ENCODE measurements around the gene ELMOD1.
A peak's percentile ranks its signal among the peaks of the same experiment; 100 is the strongest.

Gene ELMOD1

DNA sequence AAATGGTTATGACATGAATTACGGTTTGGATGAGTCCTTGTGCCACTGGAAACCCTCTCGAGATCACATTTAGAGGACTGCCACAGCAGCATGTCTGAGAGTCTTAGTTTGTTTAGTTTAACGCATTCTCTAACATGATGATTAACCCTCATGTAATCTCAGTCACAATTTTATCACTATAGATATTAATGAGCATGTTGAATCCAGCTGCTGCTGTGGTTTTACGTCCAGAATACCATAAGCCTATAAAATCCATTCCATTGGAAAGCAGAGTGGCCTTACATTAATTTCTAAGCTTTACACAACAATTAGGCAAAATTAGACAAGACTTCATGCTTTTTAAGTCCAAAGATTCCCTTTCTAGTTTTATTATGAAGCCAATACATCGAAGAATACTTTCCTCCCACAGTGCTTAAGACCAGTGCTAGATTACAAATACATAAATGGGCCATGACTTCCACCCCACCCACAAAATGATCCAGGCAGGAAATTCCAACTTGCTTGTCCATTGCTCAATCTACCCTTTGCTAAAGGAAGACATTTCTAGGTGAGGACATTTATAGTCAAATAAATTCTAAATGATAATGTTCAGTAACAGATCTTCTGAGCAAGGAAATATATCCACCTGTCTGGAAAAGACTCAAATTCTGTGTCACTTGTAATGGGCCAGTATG, 3.5 kb upstream of the ELMOD1 start:
- DNase-seq = no peak

DNA sequence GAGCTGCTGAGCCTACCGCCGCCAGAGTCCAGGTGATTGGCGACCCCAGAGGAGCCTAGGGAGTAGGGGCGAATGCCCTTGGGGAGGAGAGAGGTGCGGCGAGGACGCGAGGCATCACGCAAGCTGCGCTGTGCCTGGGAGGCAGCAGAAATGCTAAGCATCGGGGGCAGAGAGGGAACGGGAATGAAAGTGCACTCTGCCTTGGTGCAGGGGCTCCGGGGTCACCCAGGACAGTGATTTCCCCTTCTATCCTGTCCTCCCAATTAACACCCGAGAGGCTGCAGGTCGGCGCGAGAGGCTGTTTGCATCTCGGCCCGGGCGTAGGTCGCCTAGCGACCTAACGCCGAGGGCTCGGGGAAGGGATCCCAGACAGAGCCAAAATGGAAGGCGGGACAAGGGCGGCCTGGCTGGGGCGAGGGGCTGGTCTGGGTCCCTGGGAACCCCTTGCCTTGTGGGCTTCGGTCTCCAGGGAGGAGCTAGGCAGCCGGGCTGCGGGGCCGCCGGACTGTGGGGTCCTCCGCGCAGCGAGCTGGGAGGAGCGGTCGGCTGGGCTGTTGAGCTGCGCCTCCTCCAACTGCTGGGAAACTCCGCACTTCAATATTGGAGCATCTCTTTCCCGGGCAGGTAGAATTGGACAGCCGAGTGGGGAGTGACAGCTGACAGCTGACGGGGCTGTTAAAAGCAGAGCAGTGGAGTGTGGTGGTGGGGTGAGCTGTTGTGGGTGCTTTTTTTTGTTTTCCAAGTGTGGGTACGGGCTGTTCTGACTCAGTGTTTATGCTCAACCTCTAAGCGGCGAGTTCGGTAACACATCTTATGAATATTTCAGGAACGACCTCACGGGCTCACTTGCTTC, 657 bp downstream of the ELMOD1 start:
- DNase-seq = peak; percentile 29

DNA sequence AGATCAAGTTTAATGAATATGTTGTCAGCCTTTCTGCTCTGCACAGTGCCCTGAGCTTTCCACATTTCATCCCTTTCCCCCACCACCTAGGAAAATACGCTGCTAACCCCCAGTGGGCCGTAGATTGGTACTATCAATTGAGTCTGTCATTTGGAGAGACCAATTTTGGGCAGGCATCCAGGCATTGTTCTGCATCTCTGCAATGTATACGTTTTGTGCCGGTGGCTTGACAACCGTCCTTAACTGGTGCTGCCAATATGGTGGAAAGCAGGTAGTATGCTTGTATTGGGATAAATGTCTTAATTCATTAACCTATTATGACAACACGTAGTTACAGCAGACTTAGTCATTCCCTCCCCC, 1.3 kb downstream of the ELMOD1 start:
- no peak for DNase-seq

DNA sequence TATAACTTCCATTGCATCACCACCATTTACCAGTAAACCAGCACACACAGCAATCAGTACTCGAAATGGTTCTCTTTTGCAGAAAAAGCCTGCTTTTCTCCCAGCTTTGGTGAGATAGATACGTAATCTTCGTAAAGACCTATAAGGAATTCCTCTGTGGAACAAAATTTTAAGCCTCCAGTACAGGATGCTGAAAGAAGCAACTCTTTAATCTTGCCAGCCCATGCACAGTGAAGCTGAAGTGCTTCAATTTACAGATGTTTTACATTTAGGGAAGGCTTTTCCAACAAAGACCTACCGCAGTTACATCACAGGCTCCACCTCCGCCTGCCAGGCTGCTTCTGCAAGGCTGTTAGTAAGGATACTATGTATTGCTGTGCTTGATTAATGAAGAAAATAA, 1.9 kb downstream of the ELMOD1 start:
- no peak for DNase-seq

DNA sequence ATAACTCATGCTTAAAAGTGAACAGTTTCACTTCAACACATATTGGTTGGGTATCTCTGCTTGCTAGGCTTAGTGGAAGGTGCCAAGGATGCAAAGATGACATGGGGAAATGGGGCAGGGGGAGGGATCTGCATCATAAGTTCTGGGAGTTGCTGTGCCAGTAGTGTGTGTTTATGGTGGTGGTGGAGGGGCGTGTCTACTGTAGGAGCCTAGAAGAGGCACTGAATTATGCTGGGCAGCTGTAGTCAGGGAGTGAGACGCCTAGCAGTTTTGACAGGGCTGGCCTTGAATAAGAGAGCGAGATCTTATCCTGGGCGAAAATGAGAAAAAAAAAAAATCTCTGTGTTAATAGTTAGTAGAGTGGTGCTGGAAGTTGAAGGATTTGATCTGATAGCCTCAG, 3.0 kb downstream of the ELMOD1 start:
- DNase-seq = no peak

- DNase-seq = no peak
Measured at GRCh38 chr11:107594736-107595135, 3.8 kb downstream of the ELMOD1 start.

DNA sequence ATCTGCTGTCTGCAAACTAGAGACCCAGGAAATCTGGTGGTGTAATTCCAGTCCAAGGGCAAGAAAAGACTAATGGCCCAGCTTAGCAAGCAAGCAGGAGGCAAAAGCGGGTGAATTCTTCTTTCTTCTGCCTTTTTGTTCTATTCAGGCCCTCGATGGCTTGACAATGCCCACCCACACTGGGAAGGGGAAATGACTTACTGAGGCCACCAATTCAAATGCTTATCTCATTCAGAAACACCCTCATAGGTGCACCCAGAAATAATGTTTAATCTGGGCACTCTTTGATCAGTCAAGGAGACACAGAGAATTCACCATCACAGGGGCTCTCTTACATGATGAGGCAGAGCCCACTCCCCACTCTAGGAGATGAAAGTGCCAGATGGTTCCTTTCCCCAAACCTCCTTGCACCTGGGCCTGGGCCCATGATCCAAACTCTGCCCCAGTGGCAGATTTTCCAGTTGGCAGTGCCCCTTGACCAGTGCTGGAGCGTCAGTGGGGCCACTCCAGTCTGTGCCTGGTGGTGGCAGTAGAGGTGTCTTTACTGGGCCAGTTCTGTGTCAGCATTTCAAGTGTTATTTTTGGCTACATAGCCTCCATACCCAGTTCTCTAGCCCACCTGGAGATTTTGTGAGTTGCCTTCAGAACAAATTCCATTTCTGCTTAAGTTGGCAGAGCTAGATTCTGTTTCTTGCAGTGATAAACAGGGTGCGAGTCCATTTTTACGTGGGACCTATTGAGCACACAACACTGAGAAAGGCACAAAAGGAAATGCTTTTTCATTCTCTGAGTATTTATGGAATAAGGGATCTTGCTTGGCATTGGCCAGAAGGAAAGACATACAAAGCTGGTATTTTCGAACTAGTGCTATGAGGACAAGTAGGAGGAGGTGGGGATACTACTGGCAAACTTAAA, 7.5 kb downstream of the ELMOD1 start:
- no peak for DNase-seq

DNA sequence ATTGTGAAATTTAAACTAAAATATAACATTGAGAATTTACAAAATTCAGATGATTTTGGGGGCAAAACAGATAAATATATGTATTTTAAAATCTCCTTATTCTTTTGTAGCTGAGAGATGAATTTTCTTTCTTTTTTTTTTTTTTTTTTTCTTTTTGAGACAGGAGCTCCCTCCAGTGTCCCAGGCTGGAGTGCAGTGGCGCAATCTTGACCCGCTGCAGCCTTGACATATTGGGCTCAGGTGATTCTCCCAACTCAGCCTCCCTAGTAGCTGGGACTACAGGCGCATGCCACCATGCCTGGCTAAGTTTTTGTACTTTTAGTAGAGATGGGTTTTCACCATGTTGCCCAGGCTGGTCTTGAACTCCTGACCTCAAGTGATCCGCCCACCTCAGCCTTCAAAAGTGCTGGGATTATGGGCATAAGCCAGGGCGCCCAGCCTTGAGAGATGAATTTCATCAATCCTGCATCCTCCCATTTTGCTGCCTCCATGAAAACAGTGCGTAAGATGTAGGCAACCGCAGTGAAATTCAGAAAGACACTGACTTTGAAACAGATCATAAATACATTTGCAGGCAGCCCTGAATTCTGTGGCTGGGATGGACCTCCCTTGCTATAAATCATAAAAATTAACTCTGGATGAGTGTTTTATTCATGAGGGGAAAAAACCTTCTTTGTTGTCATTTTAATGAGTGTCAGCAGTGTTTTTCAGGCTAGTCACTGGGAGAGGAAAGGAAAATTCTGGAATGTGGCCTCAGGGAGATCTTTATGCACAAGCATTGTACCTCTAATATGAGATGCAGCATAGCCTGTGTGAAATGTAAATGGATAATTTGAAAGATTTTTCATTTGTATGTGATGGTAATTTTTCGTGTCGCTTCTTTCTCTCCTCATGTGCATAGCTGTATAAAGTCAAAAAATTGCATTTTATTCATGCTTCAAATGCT, 14.4 kb downstream of the ELMOD1 start:
- DNase-seq = no peak

GRCh38 chr11:107606141-107606540, 15.2 kb downstream of the ELMOD1 start:
- no peak for DNase-seq

- no peak for DNase-seq
Measured at GRCh38 chr11:107608809-107609208, 17.9 kb downstream of the ELMOD1 start.

GRCh38 chr11:107609400-107610218, 18.7 kb downstream of the ELMOD1 start:
- DNase-seq = no peak

DNA sequence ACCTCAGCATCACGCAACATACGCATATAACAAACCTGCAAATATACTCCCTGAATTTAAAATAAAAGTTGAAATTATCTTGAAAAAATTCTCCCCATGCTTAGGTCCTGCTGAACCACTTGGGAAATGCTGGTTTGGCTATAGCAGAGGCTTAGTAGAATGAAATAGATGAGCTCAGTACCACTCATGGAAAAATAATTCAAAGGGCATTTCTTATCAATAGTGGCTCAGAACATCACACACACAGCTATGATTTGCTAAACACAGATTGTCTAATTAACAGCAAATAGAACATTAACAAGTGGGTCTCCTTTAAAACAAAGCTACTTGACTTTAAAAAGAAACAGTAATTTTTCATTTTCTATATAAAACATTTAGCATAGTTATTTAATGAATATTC, 21.5 kb downstream of the ELMOD1 start:
- DNase-seq = no peak

DNA sequence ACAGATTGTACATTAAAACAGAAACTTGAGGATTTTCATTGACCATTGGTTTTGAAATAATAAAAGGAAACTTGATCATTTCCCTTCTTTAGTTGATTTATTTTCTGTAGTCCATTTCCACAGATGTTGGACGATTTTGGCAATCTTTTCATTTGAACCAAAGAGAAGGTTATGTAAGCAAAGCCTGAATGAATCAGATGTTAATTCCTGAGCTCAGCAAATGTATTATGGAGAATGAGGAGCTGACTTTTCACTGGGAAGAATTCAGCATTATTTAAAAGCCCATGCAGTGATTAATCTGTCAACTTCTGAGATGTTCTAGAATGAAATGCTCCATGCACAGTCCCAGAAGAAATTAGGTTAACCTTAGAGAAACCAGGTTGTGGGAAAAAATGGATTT, 29.0 kb downstream of the ELMOD1 start:
- DNase-seq = no peak

GRCh38 chr11:107621081-107621480, 30.1 kb downstream of the ELMOD1 start:
- DNase-seq = no peak

DNA sequence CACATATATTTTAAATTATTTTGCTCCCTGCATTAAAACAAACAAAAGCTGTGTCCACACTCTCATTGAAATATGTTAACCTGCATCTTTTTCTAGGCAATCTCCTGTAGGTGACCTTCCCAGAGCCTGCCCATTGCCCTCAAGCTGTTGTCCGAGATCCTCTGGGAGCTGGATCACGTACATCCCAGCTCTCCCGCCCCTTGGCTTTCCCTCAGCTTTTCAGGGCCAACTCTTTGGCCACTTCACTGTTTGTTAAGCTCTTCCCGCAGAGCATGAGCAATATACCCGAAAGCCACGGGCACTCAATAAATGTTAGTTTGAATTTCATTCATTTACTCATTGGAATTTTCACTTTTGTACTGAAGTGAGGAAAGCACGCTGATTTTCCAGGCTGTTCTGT, 32.2 kb downstream of the ELMOD1 start:
- no peak for DNase-seq

DNA sequence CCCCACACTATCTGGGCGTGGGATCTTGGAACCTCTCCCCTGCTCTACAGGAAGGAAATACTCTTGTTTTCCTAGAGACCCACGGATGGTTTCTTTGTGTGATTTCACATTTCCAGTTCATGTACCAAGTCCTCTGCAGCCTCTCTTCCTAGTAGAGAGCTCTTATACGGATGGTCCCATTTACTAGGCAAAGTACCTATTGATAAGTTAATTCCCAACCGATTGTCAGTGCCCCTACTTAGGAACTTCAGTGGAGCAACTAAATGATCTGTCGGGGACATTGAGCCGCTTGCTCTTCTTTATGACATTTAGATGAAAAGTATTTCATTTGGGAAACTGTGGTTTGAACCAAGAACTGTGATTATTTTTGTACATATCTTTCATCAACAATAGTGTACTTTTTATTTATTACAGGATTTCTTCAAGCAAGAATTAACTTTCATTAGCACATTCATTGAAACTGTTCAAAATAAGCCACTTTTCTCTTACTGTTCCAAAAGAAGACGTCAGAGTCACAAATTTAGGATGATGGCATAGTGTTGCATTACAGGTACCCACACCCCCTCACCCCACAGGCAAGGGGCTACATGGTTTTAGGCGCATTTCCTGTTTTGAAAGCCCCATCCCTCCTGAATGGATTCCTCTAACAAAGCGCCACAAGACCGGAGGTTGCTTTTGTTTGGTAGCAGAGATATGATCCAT, 34.2 kb downstream of the ELMOD1 start:
- DNase-seq = no peak

- DNase-seq = no peak
Measured at GRCh38 chr11:107625685-107625989, 34.7 kb downstream of the ELMOD1 start.

- DNase-seq = no peak
Measured at GRCh38 chr11:107631043-107631442, 40.1 kb downstream of the ELMOD1 start.

- no peak for DNase-seq
Measured at GRCh38 chr11:107631931-107632330, 41.0 kb downstream of the ELMOD1 start.

GRCh38 chr11:107646783-107647182, 55.8 kb downstream of the ELMOD1 start:
- no peak for DNase-seq

DNA sequence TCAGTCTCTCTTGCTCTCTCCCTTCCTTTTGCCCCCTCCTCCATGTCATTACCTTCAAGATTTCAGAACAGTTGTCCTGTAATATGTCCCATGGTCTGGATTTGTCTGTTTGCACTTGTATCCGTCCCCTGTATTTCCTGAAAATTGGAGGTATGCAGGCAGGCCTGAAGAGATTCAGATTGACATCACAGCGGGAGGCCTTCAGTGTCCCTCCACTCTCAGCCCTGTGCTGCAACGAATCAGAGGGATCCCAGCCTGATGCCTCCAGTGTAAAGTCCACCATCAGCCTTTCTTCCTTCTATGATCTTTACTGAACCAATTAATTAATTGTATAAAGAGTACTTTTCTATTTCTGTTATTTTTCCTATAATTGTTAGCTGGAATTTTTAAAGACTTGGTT, 57.3 kb downstream of the ELMOD1 start:
- no peak for DNase-seq
